Mesendoderm (in vitro differentiated cells): ENCODE results near the gene SPDYE1. TPM values are rescaled to one million over a fixed set of nuclear protein-coding genes. Genes with fewer than 3 reads are reported as not detected.
"Not testable (repeated sequence)": the region's sequence is repeated elsewhere in the genome, so short reads cannot be mapped to it uniquely, and the experiment has no call there.

Experiments
- DNase-seq: peaks from one replicate; pipeline ENCODE4 v3.0.0; 2013
- H2AK5ac ChIP-seq: 2 replicates; pipeline ENCODE4 v1.6.1; 2013; ENCODE audit warnings: low read length, inconsistent platforms
- H2BK120ac ChIP-seq: 2 replicates; pipeline ENCODE4 v1.6.1; 2013; ENCODE audit warnings: low read depth, mild to moderate bottlenecking, low read length, moderate library complexity, mixed read lengths
- H2BK15ac ChIP-seq: replicated peaks from 2 replicates; pipeline ENCODE4 v1.6.1; 2013; ENCODE audit warnings: low read depth, mild to moderate bottlenecking, moderate library complexity
- H2BK5ac ChIP-seq: 2 replicates; pipeline ENCODE4 v1.6.1; 2013; ENCODE audit warnings: low read length, inconsistent platforms
- H3K18ac ChIP-seq: 2 replicates; pipeline ENCODE4 v1.6.1; 2013; ENCODE audit warnings: mild to moderate bottlenecking, low read length, mixed read lengths
- H3K23ac ChIP-seq: one replicate; pipeline ENCODE4 v1.6.1; 2013; ENCODE audit warnings: low read length
- H3K27ac ChIP-seq: 2 replicates; pipeline ENCODE4 v1.5.1; 2013; ENCODE audit warnings: low read depth, mild to moderate bottlenecking, inconsistent platforms, low read length, moderate library complexity
- H3K27me3 ChIP-seq: 2 replicates; pipeline ENCODE4 v1.6.1; 2013; ENCODE audit warnings: low read length, control low read depth, mild to moderate bottlenecking, inconsistent platforms; ENCODE audit not compliant: insufficient read depth, poor library complexity
- H3K36me3 ChIP-seq: 2 replicates; pipeline ENCODE4 v1.6.1; 2013; ENCODE audit warnings: low read length, inconsistent platforms; ENCODE audit not compliant: control insufficient read depth, insufficient read depth
- H3K4ac ChIP-seq: one replicate; pipeline ENCODE4 v1.6.1; 2013; ENCODE audit warnings: low read depth, mild to moderate bottlenecking, low read length, moderate library complexity
- H3K4me1 ChIP-seq: 2 replicates; pipeline ENCODE4 v1.6.1; 2013; ENCODE audit warnings: low read depth, low read length, inconsistent platforms; ENCODE audit not compliant: control insufficient read depth
- H3K4me2 ChIP-seq: 2 replicates; pipeline ENCODE4 v1.6.1; 2013; ENCODE audit warnings: low read length
- H3K4me3 ChIP-seq: 2 replicates; pipeline ENCODE4 v1.5.1; 2013; ENCODE audit warnings: mild to moderate bottlenecking, low read length
- H3K56ac ChIP-seq: one replicate; pipeline ENCODE4 v1.6.1; 2013; ENCODE audit warnings: low read length
- H3K79me1 ChIP-seq: 2 replicates; pipeline ENCODE4 v1.6.1; 2013; ENCODE audit warnings: low read length, inconsistent platforms
- H3K79me2 ChIP-seq: 2 replicates; pipeline ENCODE4 v1.6.1; 2013; ENCODE audit warnings: mild to moderate bottlenecking, low read length; ENCODE audit not compliant: control insufficient read depth, insufficient read depth
- H3K9ac ChIP-seq: 2 replicates; pipeline ENCODE4 v1.6.1; 2013; ENCODE audit warnings: low read length, inconsistent platforms
- H4K5ac ChIP-seq: one replicate; pipeline ENCODE4 v1.6.1; 2013; ENCODE audit warnings: low read length
- H4K8ac ChIP-seq: one replicate; pipeline ENCODE4 v1.6.1; 2013; ENCODE audit warnings: low read depth, mild to moderate bottlenecking, control low read depth, low read length, moderate library complexity
- WGBS: extraction: QIAGEN DNeasy Blood & Tissue Kit; methylation state at CpG from one replicate; pipeline ENCODE4 v1.1.7; 2013; ENCODE audit warnings: low lambda C conversion rate, missing lambda C conversion rate; ENCODE audit not compliant: insufficient coverage; ENCODE audit errors: extremely low coverage; 5-methylcytosine and 5-hydroxymethylcytosine counted together
- polyA plus RNA-seq, 2 experiments: library from polyadenylated mRNA; stranded (reverse); fragments of 200-250 nt; gene quantifications; one replicate each; pipeline ENCODE4 v1.2.3, GENCODE V29; 2013

Gene SPDYE1, protein sequence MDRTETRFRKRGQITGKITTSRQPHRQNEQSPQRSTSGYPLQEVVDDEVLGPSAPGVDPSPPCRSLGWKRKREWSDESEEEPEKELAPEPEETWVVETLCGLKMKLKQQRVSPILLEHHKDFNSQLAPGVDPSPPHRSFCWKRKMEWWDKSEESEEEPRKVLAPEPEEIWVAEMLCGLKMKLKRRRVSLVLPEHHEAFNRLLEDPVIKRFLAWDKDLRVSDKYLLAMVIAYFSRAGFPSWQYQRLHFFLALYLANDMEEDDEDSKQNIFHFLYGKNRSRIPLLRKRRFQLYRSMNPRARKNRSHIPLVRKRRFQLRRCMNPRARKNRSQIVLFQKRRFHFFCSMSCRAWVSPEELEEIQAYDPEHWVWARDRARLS
- polyA plus RNA-seq (2013, experiment 1 of 2): not detected
- polyA plus RNA-seq (2013, experiment 2 of 2): not detected

DNA sequence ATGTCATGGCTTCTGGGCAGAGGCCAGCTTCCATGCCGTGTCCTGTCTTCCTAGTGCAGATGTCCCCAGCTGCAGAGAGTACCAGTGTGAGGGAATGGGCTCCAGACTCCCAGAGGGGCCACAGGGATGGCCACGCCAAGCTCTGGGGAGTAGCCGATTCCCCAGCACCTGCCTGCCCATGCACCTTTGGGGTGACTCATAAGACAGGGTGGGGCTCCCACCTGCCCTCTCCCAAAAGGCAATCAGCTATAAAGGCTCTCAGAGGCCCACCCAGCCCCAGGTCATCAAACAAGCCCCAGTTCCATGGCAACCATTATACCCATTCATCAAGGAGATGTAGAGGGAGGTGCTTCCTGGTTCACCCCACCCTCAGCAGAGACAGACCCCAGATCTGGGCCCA lies at the start of gene SPDYE1:
TSS of gene SPDYE1 (plus strand) at position 366 of the 400 bp plus-strand sequence. CDS start 2,053 bp downstream, outside the sequence.
- not testable (repeated sequence) for H3K9ac ChIP-seq, H3K27me3 ChIP-seq, DNase-seq, H2BK5ac ChIP-seq, H2BK15ac ChIP-seq, H3K27ac ChIP-seq, H2AK5ac ChIP-seq, H3K36me3 ChIP-seq, H3K79me1 ChIP-seq, H3K56ac ChIP-seq, H3K79me2 ChIP-seq, H3K4me1 ChIP-seq, H3K4me2 ChIP-seq, H3K23ac ChIP-seq, H4K5ac ChIP-seq, H4K8ac ChIP-seq, H3K4ac ChIP-seq, H3K4me3 ChIP-seq, H2BK120ac ChIP-seq, H3K18ac ChIP-seq
- WGBS: no CpG with 5 or more reads among the region's 3 CpGs

DNA sequence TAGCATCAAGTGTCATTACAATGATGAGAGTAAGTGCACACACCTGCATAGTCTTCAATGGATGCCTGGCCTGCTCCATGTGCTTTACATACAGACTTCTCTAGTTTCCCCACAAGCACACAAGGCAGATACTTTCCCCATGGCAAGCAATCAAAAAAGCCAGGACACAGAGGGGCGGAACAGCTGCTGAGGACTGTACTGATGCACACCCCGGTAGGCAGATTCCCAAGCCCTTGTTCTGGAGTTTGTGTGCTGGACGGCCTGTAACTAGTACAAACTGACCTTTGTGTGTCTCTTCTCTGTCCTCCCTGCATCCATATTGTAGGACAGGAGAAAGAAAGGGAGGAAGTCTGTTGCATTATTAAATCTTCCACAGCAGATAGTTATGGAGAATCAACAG lies 45.7 kb upstream of the SPDYE1 start:
- Histone ChIP-seq H3K9ac (no peak overlapping the region), H3K23ac (no peak overlapping the region), H3K18ac (no peak overlapping the region), H3K79me1 (no peaks in the 10 kb centered on the region), H3K56ac (no peak overlapping the region), H2BK120ac (no peak overlapping the region), H2AK5ac (no peak overlapping the region), H2BK5ac (no peak overlapping the region), H3K36me3 (no peaks in the 10 kb centered on the region), H3K27ac (no peak overlapping the region), H3K4me1 (no peaks in the 10 kb centered on the region), H3K4me2 (no peak overlapping the region), H3K4me3 (no peak overlapping the region), H4K5ac (no peak overlapping the region), H3K27me3 (no peaks in the 10 kb centered on the region), H2BK15ac (no peak overlapping the region), H4K8ac (no peak overlapping the region), H3K79me2 (no peaks in the 10 kb centered on the region), H3K4ac (no peak overlapping the region)
- no peak for DNase-seq
- WGBS: no CpG with 5 or more reads among the region's 3 CpGs

DNA sequence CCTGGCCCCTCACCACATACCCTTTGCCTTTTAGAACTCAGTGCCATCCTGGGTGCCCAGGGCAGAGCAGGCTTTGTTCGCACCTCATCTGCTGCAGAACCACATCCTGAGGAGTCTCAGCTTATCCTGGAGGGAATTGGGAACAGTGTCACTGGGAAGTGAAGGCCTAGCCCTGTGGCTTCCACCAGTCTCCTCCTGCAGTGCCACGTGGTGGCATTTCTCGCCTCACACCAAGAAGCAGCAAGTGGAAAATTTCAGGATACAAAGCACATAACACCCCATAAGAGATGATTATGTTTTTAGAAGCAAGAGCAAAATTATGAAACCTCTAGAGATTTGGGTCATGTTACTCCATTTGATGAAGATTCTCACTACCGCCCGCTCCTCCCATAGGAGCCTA lies 44.6 kb upstream of the SPDYE1 start:
- no peak overlapping the region for H3K56ac ChIP-seq
- no peak overlapping the region for H4K5ac ChIP-seq
- H3K4me2 ChIP-seq: no peak overlapping the region
- no peak overlapping the region for H4K8ac ChIP-seq
- H2BK5ac ChIP-seq: no peak overlapping the region
- no peak overlapping the region for H2BK120ac ChIP-seq
- WGBS: no CpG with 5 or more reads among the region's 5 CpGs
- no peaks in the 10 kb centered on the region for H3K27me3 ChIP-seq
- DNase-seq: no peak
- no peaks in the 10 kb centered on the region for H3K79me1 ChIP-seq
- no peak overlapping the region for H3K18ac ChIP-seq
- H3K36me3 ChIP-seq: no peaks in the 10 kb centered on the region
- H3K4ac ChIP-seq: no peak overlapping the region
- no peak overlapping the region for H2BK15ac ChIP-seq
- H3K23ac ChIP-seq: no peak overlapping the region
- no peak overlapping the region for H3K9ac ChIP-seq
- H3K79me2 ChIP-seq: no peaks in the 10 kb centered on the region
- no peak overlapping the region for H3K4me3 ChIP-seq
- H3K27ac ChIP-seq: no peak overlapping the region
- H2AK5ac ChIP-seq: no peak overlapping the region
- no peaks in the 10 kb centered on the region for H3K4me1 ChIP-seq

DNA sequence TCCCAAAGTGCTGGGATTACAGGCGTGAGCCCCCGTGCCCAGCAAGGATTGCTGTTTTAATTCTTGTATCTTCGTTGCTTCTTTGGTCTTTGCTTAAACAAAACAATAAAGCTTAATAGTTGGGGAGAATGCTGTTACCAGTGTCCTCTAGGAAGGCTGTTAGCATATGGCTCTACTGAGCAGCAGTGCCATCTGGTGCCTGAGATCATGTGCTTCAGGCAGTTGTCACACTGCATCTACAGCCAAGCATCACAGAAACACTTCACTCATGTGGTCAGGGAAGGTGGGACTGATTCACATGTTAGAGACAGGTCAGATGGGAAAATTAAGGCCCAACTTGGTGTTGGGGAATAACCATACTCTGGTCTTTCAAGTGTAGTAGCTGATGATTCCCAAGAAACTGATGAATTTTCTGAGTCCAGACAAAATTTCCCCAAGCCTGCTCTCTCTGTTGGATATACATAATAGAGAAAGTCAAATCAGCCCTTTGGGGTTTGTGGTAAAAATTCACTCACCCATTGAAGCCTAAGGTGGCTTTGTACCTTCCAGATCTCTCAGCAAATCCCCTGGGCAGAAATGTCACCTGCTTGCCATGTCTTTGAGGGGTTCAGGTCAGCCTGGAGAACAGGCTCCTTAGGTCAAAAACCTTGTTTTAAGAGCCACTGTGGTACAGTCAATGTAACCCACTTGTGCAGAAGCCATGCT lies 43.0 kb upstream of the SPDYE1 start:
- Histone ChIP-seq H3K36me3 (no peaks in the 10 kb centered on the region), H3K27ac (no peak overlapping the region), H3K4me1 (no peaks in the 10 kb centered on the region), H3K79me1 (no peaks in the 10 kb centered on the region), H3K27me3 (no peaks in the 10 kb centered on the region), H2BK120ac (no peak overlapping the region), H3K18ac (no peak overlapping the region), H4K5ac (no peak overlapping the region), H3K4me3 (no peak overlapping the region), H4K8ac (no peak overlapping the region), H2BK15ac (no peak overlapping the region), H3K79me2 (no peaks in the 10 kb centered on the region), H3K23ac (no peak overlapping the region), H3K4ac (no peak overlapping the region), H3K4me2 (no peak overlapping the region), H2BK5ac (no peak overlapping the region), H3K56ac (no peak overlapping the region), H3K9ac (no peak overlapping the region), H2AK5ac (no peak overlapping the region)
- WGBS: no CpG with 5 or more reads among the region's 3 CpGs
- DNase-seq: peak; percentile 84

DNA sequence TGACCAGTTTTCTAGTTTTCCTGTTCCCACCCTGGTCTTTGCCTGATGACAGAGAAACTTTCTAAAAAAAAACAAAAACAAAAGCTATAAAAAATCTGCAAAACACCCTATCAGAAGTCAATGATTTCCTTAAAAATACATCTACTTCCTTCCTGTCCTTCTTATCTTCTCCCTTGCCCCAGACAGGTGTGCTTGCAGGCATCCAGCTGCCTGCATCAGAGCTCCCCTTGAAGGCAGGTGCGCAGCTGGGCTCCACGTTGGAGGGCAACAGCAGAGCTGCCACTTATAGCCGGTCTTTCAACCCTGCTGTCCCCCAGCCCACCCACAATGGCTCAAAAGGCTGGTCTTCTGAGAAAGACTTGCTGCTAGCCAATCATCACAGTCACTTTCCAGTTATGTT lies 41.7 kb upstream of the SPDYE1 start:
- no peak overlapping the region for H3K9ac ChIP-seq
- no peaks in the 10 kb centered on the region for H3K36me3 ChIP-seq
- WGBS: no CpG with 5 or more reads among the region's 3 CpGs
- H3K56ac ChIP-seq: no peak overlapping the region
- no peak for DNase-seq
- no peak overlapping the region for H4K8ac ChIP-seq
- no peak overlapping the region for H3K18ac ChIP-seq
- no peak overlapping the region for H3K4ac ChIP-seq
- no peak overlapping the region for H2BK5ac ChIP-seq
- H2BK15ac ChIP-seq: no peak overlapping the region
- no peak overlapping the region for H3K4me3 ChIP-seq
- no peak overlapping the region for H4K5ac ChIP-seq
- H3K4me2 ChIP-seq: no peak overlapping the region
- H2BK120ac ChIP-seq: no peak overlapping the region
- no peaks in the 10 kb centered on the region for H3K4me1 ChIP-seq
- no peaks in the 10 kb centered on the region for H3K27me3 ChIP-seq
- no peak overlapping the region for H3K27ac ChIP-seq
- no peak overlapping the region for H3K23ac ChIP-seq
- no peak overlapping the region for H2AK5ac ChIP-seq
- H3K79me2 ChIP-seq: no peaks in the 10 kb centered on the region
- H3K79me1 ChIP-seq: no peaks in the 10 kb centered on the region
